Islet of Langerhans (tissue), 1 donor: ENCODE results near the gene THRB.

Source experiments
- FAIRE-seq: peaks from one replicate; lab custom pipeline; 2011; peaks lifted over from hg19 to GRCh38; lab: Jason Lieb, UNC

Gene THRB

GRCh38 chr3:24177201-24177600 is 317.4 kb downstream of the THRB start:
- no peak for FAIRE-seq

DNA sequence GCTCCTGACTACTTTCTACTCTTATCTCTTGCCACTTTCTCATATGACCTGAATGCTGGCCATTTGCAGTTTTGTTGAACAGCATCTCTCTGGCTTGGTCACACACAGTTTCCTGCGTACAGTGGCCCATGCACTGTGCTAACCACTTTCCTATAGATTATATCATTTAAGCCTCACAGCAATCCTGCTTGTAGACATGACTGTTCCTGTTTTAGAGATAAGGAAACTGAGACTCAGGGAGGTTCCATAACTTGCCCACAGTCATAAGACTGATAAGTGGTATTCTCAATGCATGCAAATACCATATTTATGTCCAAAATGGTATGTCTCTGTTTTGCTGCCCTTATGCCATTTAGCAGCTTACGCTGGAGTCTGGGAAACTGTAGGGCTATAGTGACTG is 320.0 kb downstream of the THRB start:
- no peak for FAIRE-seq

DNA sequence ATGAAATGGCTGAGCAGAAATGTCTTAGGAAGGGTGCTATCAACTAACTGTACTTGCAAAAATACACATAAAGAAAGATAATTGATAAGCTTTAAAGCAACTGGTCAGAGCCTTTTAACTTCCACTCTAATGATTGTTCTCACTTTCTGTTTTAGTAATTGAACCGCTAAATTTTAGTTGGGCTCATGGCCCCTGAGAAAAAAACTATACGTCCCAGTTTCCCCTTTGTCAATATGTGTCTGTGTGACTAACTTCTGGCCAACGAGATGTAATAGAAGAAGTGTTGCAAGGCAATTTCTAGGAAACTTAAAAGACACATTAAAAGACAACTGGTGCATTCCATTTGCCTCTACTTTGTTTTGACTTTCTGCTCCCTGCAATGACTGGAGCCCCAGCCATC is 325.7 kb downstream of the THRB start:
- no peak for FAIRE-seq

GRCh38 chr3:24167429-24167828 is 327.2 kb downstream of the THRB start:
- FAIRE-seq = no peak

DNA sequence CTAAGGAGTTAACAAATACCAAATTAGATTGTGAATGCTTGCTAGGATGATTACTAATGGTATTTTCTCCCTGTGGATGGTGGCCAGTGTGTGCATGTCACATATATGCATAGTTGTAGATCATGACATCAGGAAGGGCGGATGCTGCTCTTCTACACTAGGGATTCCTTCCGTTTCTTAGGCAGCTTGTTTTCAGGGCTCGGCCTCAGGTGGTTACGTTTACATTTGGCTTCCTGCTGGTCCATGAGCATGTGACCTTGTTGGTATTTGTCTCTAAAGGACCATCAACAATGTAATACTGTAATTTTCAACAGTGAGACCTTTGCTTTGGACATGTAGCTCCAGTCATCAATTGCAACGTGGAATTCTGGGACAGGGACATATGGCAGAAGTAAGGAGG is 328.1 kb downstream of the THRB start:
- FAIRE-seq = no peak

DNA sequence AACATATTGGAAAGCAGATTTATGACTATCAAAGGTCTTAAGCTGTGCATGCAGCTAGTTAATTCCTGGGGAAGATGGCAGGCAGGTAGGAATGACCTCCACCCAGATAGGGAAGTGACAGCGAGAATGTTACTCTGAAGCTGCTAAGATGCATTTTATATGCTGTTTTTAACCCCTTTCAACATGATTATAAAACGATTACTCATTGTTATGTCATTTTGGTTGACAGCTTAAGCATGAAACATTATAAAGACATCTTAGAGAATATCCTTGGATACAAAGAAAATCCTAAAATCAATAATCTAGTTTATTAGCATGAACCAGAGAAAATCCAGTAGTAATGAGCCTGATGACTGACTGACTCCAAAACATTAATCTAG is 329.1 kb downstream of the THRB start:
- no peak for FAIRE-seq

DNA sequence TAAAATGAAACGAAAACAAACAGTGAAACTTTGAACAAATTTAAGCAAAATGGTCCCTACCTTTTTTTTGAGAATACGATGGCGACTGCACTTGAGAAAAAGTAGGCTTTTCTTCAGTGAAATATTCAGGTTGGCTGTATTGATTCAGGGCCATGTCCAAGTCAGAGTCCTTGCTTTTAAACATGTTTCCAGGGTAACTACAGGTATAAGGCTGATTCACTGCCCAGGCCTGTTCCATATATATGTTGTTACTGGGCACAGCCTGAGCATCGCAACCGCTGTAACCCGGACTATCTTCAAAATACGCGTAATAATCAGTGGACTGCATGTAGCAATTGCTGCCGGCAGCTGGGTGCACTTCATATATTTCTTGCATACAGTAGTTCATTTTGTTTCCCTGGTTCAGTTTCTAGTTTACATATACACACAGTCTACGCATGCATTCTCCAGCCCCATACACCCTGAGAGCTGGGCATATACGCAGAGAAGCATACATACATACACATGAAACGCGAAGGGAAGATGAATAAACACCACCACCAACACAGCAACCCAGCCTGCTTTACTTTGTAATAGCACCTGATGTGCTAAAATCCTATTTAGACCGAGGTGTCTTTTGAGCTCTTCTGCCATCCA is 329.6 kb downstream of the THRB start:
- FAIRE-seq = no peak

GRCh38 chr3:24162929-24163328 is 331.7 kb downstream of the THRB start:
- FAIRE-seq = no peak

GRCh38 chr3:24161841-24162240 is 332.8 kb downstream of the THRB start:
- FAIRE-seq = no peak

- FAIRE-seq = no peak
These were observed 334.1 kb downstream of the THRB start for GRCh38 chr3:24160424-24161095.

DNA sequence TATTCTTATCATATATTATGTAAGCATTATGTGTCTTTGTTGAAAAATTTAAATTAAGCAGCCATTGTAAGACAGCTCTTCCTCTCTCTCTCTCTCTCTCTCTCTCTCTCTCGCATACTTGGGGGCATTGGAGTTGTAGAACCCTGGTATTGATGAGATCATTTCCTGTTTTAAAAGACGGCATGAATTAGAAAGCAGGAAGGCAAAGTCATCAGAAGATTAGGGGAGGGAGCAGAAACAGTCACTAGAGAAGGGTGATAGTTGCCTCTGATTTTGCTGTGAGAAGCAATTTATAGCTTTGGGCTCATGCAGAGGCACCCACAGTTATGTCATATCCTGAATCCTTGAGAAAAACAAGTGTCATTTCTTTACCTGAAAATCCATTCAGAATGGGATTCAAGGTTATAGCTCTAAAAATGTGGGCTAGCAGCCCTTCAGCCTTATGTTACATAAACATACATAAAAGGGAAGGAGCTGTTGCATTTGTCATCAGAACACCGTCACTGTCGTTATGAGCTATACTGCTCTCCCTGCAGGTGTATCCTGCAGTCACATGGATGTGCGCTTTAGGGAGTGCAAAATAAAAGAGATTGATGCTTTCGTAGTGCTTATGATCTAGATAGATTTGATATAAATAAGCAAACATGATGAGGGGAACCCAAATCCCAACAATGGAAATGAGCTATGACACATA is 335.7 kb downstream of the THRB start:
- no peak for FAIRE-seq

- no peak for FAIRE-seq
These were observed 337.5 kb downstream of the THRB start for GRCh38 chr3:24157106-24157505.

- FAIRE-seq = no peak
These were observed 338.2 kb downstream of the THRB start for GRCh38 chr3:24156466-24156865.

DNA sequence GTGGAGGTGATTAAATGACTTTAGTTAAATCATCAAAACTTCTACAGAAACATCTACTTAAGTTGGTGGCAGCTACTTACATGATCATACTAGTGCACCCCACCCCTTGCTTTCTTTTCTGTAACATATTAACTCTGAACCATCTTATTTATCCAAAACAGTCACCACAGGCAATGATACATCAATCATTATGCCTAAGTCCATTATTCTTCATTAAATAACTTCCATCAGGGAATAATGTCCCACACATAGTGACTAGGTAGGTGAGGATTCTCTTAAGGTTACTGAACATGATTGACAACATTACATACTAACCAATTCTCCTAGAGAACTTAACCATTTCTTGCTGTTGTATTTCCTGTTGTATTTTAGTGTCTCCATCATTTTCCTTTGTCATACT is 339.4 kb downstream of the THRB start:
- no peak for FAIRE-seq

- FAIRE-seq = no peak
These were observed 339.9 kb downstream of the THRB start for GRCh38 chr3:24154781-24155180.

GRCh38 chr3:24154013-24154695 is 340.5 kb downstream of the THRB start:
- no peak for FAIRE-seq

DNA sequence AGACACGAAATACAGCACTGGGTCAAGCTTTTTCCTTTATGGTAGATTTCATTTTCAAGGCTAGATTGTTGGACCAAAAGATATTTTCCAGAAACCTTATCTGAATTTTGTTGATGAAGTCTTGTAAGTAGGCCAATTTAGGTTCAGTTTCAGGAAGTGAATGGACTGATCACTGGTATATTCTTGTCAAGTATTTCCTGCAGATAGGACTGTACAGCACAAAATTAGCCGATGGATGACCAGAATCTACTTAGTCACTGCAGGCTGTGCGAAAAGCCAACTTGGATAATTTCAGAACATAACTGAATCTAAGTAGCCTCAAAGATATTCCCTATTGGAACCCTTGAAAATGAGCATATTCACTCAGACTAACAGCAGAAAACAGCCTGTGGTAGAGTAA is 343.1 kb downstream of the THRB start:
- no peak for FAIRE-seq

- no peak for FAIRE-seq
These were observed 345.6 kb downstream of the THRB start for GRCh38 chr3:24149032-24149431.

- no peak for FAIRE-seq
These were observed 348.4 kb downstream of the THRB start for GRCh38 chr3:24145981-24146822.

- no peak for FAIRE-seq
These were observed 349.2 kb downstream of the THRB start for GRCh38 chr3:24145481-24145880.

- no peak for FAIRE-seq
These were observed 352.5 kb downstream of the THRB start for GRCh38 chr3:24142127-24142526.

DNA sequence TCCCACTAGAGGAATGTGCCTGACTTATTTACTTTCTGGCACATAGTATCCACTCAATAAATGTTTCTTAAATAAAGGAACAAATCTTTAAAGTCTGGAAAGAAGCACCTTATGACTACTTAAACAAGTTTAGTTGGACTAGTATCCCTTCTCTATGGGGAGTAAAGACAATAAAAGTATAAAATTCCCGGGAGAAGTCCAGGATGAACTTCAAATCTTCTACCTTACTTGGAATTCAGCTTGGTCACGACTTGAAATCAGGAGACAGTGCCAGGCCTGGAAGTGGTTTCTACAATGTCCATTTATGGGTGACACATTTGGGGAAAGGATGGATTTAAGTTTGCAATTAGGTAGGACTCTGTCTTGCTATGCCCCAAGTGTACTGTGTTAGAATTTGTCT is 353.1 kb downstream of the THRB start:
- FAIRE-seq = no peak
